GM12878 (cell line): Measurements from ENCODE around the gene STK11.

Source experiments
- ATF2 ChIP-seq: IDR thresholded peaks from 2 replicates; pipeline ENCODE4 v1.6.1; 2012; ENCODE audit warnings: low read length, inconsistent platforms
- CHD4 ChIP-seq: fragments of 200-600 bp; sonication (generic); IDR thresholded peaks from 2 replicates; pipeline ENCODE4 v1.6.1; 2016; ENCODE audit warnings: mild to moderate bottlenecking

DNA sequence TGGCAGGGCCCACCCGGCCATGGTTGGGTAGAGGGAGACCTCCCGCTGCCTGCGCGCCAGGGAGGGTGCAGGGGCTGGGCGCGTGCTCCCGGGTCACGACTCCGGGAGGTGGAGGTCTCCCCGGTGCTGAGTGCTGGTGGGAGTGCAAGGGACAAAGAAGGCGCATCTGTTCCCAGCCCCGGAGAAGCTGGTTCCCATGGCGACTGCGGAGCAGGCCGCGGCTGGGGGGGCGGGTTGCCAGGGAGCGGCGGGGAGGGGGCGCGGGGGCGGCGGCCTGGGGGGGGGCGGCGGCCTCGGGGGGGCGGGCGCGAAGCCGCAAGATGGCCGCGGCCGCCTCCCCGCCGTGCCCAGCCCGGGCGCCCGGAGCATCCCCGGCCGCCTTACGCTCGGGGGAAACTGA lies 31.0 kb downstream of the STK11 start:
- no peak for TF ChIP-seq CHD4
- TF ChIP-seq ATF2, result no peak
